Astrocyte (in vitro differentiated cells and primary cell): ENCODE data around the gene ITGAE. TPM values are rescaled to one million over a fixed set of nuclear protein-coding genes. Genes with fewer than 3 reads are reported as not detected.
"Not testable (repeated sequence)": the region's sequence is repeated elsewhere in the genome, so short reads cannot be mapped to it uniquely, and the experiment has no call there.

Experiments
- DNase-seq: peaks from one replicate; pipeline ENCODE4 v3.0.0-alpha.2; 2010; ENCODE audit warnings: low read depth
- FAIRE-seq: peaks from 2 replicates; lab custom pipeline; 2011; peaks lifted over from hg19 to GRCh38; lab: Jason Lieb, UNC
- H2AFZ ChIP-seq: 2 replicates; pipeline ENCODE4 v1.6.0; 2012; ENCODE audit warnings: low read depth, low read length, inconsistent platforms
- H3K27ac ChIP-seq: 2 replicates; pipeline ENCODE4 v1.5.1; 2011; ENCODE audit warnings: low read depth, low read length, inconsistent platforms
- H3K27me3 ChIP-seq: 2 replicates; pipeline ENCODE4 v1.6.0; 2011; ENCODE audit warnings: low read length, inconsistent platforms; ENCODE audit not compliant: insufficient read depth
- H3K36me3 ChIP-seq: 2 replicates; pipeline ENCODE4 v1.5.1; 2011; ENCODE audit warnings: low read length, inconsistent platforms; ENCODE audit not compliant: insufficient read depth
- H3K4me1 ChIP-seq: 2 replicates; pipeline ENCODE4 v1.5.1; 2011; ENCODE audit warnings: low read length, inconsistent platforms; ENCODE audit not compliant: insufficient read depth
- H3K4me2 ChIP-seq: 2 replicates; pipeline ENCODE4 v1.6.0; 2012; ENCODE audit warnings: low read length, inconsistent platforms
- H3K4me3 ChIP-seq: 2 replicates; pipeline ENCODE4 v1.5.1; 2011; ENCODE audit warnings: low read depth, mild to moderate bottlenecking, low read length, inconsistent platforms; ENCODE audit not compliant: insufficient read depth
- H3K79me2 ChIP-seq: 2 replicates; pipeline ENCODE4 v1.6.0; 2012; ENCODE audit warnings: mild to moderate bottlenecking, low read length, inconsistent platforms; ENCODE audit not compliant: insufficient read depth
- H3K9ac ChIP-seq: 2 replicates; pipeline ENCODE4 v1.6.0; 2012; ENCODE audit warnings: mild to moderate bottlenecking, low read length, inconsistent platforms
- H3K9me3 ChIP-seq: 2 replicates; pipeline ENCODE4 v1.5.1; 2012; ENCODE audit warnings: low read depth, mild to moderate bottlenecking, low read length, inconsistent platforms; ENCODE audit not compliant: insufficient read depth
- H4K20me1 ChIP-seq: 2 replicates; pipeline ENCODE4 v1.6.0; 2012; ENCODE audit warnings: low read length, inconsistent platforms; ENCODE audit not compliant: insufficient read depth
- H3K27ac Mint-ChIP-seq: one replicate; pipeline ENCODE4 v1.8.0; 2021; ENCODE audit warnings: mild to moderate bottlenecking, mixed read lengths; ENCODE audit not compliant: unreplicated experiment
- H3K27me3 Mint-ChIP-seq: one replicate; pipeline ENCODE4 v1.8.0; 2021; ENCODE audit warnings: low read depth, mixed read lengths; ENCODE audit not compliant: unreplicated experiment
- H3K36me3 Mint-ChIP-seq: one replicate; pipeline ENCODE4 v1.8.0; 2021; ENCODE audit warnings: low read depth, mixed read lengths; ENCODE audit not compliant: unreplicated experiment
- H3K4me1 Mint-ChIP-seq: one replicate; pipeline ENCODE4 v1.8.0; 2021; ENCODE audit warnings: low read depth, mixed read lengths; ENCODE audit not compliant: unreplicated experiment
- H3K4me3 Mint-ChIP-seq: one replicate; pipeline ENCODE4 v1.8.0; 2021; ENCODE audit warnings: mild to moderate bottlenecking, moderate library complexity, mixed read lengths; ENCODE audit not compliant: unreplicated experiment
- H3K9me3 Mint-ChIP-seq: one replicate; pipeline ENCODE4 v1.8.0; 2021; ENCODE audit warnings: mild to moderate bottlenecking, mixed read lengths; ENCODE audit not compliant: unreplicated experiment
- CTCF ChIP-seq: IDR thresholded peaks from 2 replicates; pipeline ENCODE4 v1.5.1; 2011; ENCODE audit warnings: low read depth, mild to moderate bottlenecking, inconsistent platforms, low read length, moderate library complexity; ENCODE audit not compliant: insufficient read depth
- EZH2 ChIP-seq: IDR thresholded peaks from 2 replicates; pipeline ENCODE4 v1.6.1; 2012; ENCODE audit warnings: mild to moderate bottlenecking, low read length, inconsistent platforms; ENCODE audit not compliant: insufficient read depth
- total RNA-seq: library from RNA; stranded (reverse); gene quantifications from 2 replicates; pipeline ENCODE4 v1.2.1, GENCODE V29; 2021

ITGAE gene
- total RNA-seq, 1 donor from 2014 or later, result 30.9 TPM

DNA sequence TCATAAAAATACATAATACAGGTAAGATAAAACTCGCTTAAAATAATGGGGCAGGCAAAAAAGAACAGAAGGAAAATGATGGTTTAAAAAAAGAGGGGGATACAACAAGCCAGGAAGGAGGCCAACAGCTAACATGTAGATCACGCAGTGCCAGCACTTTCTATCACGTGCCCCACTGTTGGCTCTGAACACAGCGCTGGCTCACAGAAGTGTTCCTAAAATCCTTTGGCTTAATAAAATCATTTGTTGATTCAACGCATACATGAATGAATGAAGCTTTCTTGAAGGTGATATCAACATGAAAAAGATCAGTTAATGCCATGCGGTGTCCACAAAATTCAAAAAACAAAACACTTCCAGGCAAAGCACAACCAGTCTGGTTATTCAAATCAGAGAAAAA lies 8.5 kb downstream of the ITGAE start:
- H3K4me3 ChIP-seq, result no peak overlapping the region
- Mint-ChIP-seq H3K36me3 (peaks cover 1% of the 10 kb centered on the region), H3K27ac (peak overlapping the region; percentile 69), H3K4me1 (peaks cover 38% of the 10 kb centered on the region), H3K9me3 (no peaks in the 10 kb centered on the region), H3K4me3 (no peak overlapping the region), H3K27me3 (no peaks in the 10 kb centered on the region)
- DNase-seq (no peak), FAIRE-seq (no peak)
- H3K36me3 ChIP-seq, result no peaks in the 10 kb centered on the region
- no peaks in the 10 kb centered on the region for H3K79me2 ChIP-seq
- no peak overlapping the region for H3K9ac ChIP-seq
- H3K9me3 ChIP-seq, result no peaks in the 10 kb centered on the region
- no peak overlapping the region for H2AFZ ChIP-seq
- peak overlapping the region; percentile 88 for H3K27ac ChIP-seq
- peaks cover 45% of the 10 kb centered on the region for H3K4me1 ChIP-seq
- H3K4me2 ChIP-seq, result no peak overlapping the region
- no peak for TF ChIP-seq EZH2
- TF ChIP-seq CTCF, result no peak
- H3K27me3 ChIP-seq, result no peaks in the 10 kb centered on the region
- no peaks in the 10 kb centered on the region for H4K20me1 ChIP-seq

DNA sequence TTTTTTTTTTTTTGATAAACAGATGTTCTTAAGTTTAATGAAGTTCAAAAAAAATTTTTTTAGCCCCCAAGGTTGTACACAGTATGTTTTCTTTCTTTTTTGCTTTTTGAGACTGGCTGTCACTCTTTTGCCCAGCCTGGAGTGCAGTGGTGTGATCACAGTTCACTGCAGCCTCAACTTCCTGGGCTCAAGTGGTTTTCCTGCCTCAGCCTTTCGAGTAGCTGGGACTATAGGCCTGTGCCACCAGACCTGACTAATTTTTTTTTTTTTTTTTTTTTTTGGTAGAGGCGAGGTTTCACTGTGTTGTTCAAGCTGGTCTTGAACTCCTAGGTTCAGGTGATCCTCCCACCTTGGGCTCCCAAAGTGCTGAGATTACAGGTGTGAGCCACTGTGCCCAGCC lies 12.8 kb downstream of the ITGAE start:
- no peak for DNase-seq
- peaks cover 19% of the 10 kb centered on the region for H3K4me1 Mint-ChIP-seq
- no peak for FAIRE-seq
- H4K20me1 ChIP-seq, result no peaks in the 10 kb centered on the region
- H3K79me2 ChIP-seq, result no peaks in the 10 kb centered on the region
- no peak overlapping the region for H3K4me2 ChIP-seq
- no peaks in the 10 kb centered on the region for H3K9me3 ChIP-seq
- peaks cover 16% of the 10 kb centered on the region for H3K4me1 ChIP-seq
- H3K4me3 ChIP-seq, result no peak overlapping the region
- TF ChIP-seq EZH2 (no peak), CTCF (no peak)
- H3K27me3 ChIP-seq, result no peaks in the 10 kb centered on the region
- H2AFZ ChIP-seq, result no peak overlapping the region
- H3K9me3 Mint-ChIP-seq, result no peaks in the 10 kb centered on the region
- no peak overlapping the region for H3K9ac ChIP-seq
- H3K27ac Mint-ChIP-seq, result no peak overlapping the region
- no peak overlapping the region for H3K27ac ChIP-seq
- no peaks in the 10 kb centered on the region for H3K27me3 Mint-ChIP-seq
- peaks cover 1% of the 10 kb centered on the region for H3K36me3 Mint-ChIP-seq
- no peaks in the 10 kb centered on the region for H3K36me3 ChIP-seq
- no peak overlapping the region for H3K4me3 Mint-ChIP-seq

DNA sequence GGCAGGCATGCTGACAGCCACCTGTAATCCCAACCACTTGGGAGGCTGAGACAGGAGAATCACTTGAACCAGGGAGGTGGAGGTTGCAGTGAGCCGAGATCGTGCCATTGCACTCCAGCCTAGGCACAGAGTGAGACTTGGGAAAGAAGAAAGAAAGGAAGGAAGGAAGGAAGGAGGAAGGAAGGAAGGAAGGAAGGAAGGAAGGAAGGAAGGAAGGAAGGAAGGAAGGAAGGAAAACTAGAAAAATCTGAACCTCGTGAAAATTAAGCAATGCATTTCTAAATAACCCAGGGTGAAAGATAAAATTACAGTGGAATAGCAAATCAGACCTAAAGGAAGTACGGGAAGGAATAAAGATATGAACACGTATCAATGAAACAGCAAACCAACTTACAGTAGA lies 15.7 kb downstream of the ITGAE start:
- not testable (repeated sequence) for H3K4me3 Mint-ChIP-seq, H3K4me1 Mint-ChIP-seq, FAIRE-seq

More for the DNA sequence above, 15.7 kb downstream of the ITGAE start:
- H4K20me1 ChIP-seq, H3K27ac Mint-ChIP-seq, H3K9me3 ChIP-seq, H3K9me3 Mint-ChIP-seq, H2AFZ ChIP-seq, H3K36me3 ChIP-seq, H3K4me3 ChIP-seq, H3K27me3 Mint-ChIP-seq, H3K9ac ChIP-seq, H3K27me3 ChIP-seq, H3K4me2 ChIP-seq, H3K27ac ChIP-seq, H3K36me3 Mint-ChIP-seq, DNase-seq, H3K4me1 ChIP-seq, H3K79me2 ChIP-seq: not testable (repeated sequence)
